Measurements from ENCODE around the gene RIPK4. TPM values are rescaled to one million over a fixed set of nuclear protein-coding genes. Genes with fewer than 3 reads are reported as not detected.

The RIPK4 gene
- total RNA-seq, 1 donor from 2014 or later: 0.07 TPM

GRCh38 chr21:41772351-41773080, 5.7 kb upstream of the RIPK4 start:
- no peak overlapping the region for H3K4me3 Mint-ChIP-seq
- peaks cover 75% of the 10 kb centered on the region for H3K27me3 Mint-ChIP-seq
- POLR2A ChIA-PET: no interaction called here
- DNase-seq: no peak
- CTCF ChIA-PET: no interaction called here
- ATAC-seq (ENCODE audit: low read depth): no peak
- no peak for TF ChIP-seq CTCF (IDR thresholded peaks at IDR 0.05)
- no peak overlapping the region for H3K27ac Mint-ChIP-seq
- intact Hi-C loops (cut with micrococcal nuclease): no loop called here
- H3K36me3 Mint-ChIP-seq (ENCODE audit: low read depth): no peaks in the 10 kb centered on the region
- no peaks in the 10 kb centered on the region for H3K9me3 Mint-ChIP-seq
- H3K4me1 Mint-ChIP-seq: peaks cover 17% of the 10 kb centered on the region

GRCh38 chr21:41771625-41771945, 4.7 kb upstream of the RIPK4 start:
- H3K27me3 Mint-ChIP-seq: peaks cover 78% of the 10 kb centered on the region
- no peak for ATAC-seq (ENCODE audit: low read depth)

GRCh38 chr21:41770901-41771624, 4.2 kb upstream of the RIPK4 start:
- Mint-ChIP-seq H3K4me1 (peaks cover 22% of the 10 kb centered on the region), H3K27ac (no peak overlapping the region), H3K9me3 (no peaks in the 10 kb centered on the region), H3K27me3 (peaks cover 78% of the 10 kb centered on the region), H3K4me3 (no peak overlapping the region), H3K36me3 (ENCODE audit: low read depth) (no peaks in the 10 kb centered on the region)
- ChIA-PET CTCF (no interaction called here), POLR2A (no interaction called here)
- intact Hi-C loops (cut with micrococcal nuclease): no loop called here
- DNase-seq (no peak), ATAC-seq (ENCODE audit: low read depth) (no peak)
- TF ChIP-seq CTCF (IDR thresholded peaks at IDR 0.05): no peak

More at GRCh38 chr21:41771625-41771945, 4.7 kb upstream of the RIPK4 start:
- Mint-ChIP-seq H3K36me3 (ENCODE audit: low read depth) (no peaks in the 10 kb centered on the region), H3K27ac (no peak overlapping the region), H3K9me3 (no peaks in the 10 kb centered on the region), H3K4me3 (no peak overlapping the region), H3K4me1 (peaks cover 22% of the 10 kb centered on the region)
- POLR2A ChIA-PET: no interaction called here
- no peak for TF ChIP-seq CTCF (IDR thresholded peaks at IDR 0.05)
- CTCF ChIA-PET: no interaction called here
- DNase-seq: no peak
- intact Hi-C loops (cut with micrococcal nuclease): no loop called here

- Mint-ChIP-seq H3K4me3 (no peak overlapping the region), H3K9me3 (no peaks in the 10 kb centered on the region), H3K27me3 (peaks cover 77% of the 10 kb centered on the region), H3K27ac (no peak overlapping the region), H3K4me1 (peaks cover 22% of the 10 kb centered on the region), H3K36me3 (ENCODE audit: low read depth) (no peaks in the 10 kb centered on the region)
- no peak for DNase-seq
- POLR2A ChIA-PET: no interaction called here
- intact Hi-C loops (cut with micrococcal nuclease): loop anchor here (5.0 kb wide), 1 partner anchor 488 kb away; no protein-coding TSS in a partner anchor
- ATAC-seq (ENCODE audit: low read depth): no peak
- CTCF ChIA-PET: interaction anchor here (0.5 kb wide), 1 partner anchor 94 kb away, joined by 3 read pairs; no protein-coding TSS in a partner anchor
- TF ChIP-seq CTCF (IDR thresholded peaks at IDR 0.05): no peak
Measured at GRCh38 chr21:41769933-41770332, 3.1 kb upstream of the RIPK4 start.

GRCh38 chr21:41769521-41769920, 2.7 kb upstream of the RIPK4 start:
- ATAC-seq (ENCODE audit: low read depth) (no peak), DNase-seq (no peak)
- H3K4me1 Mint-ChIP-seq: peaks cover 22% of the 10 kb centered on the region
- no peaks in the 10 kb centered on the region for H3K36me3 Mint-ChIP-seq (ENCODE audit: low read depth)
- no peaks in the 10 kb centered on the region for H3K9me3 Mint-ChIP-seq
- no peak overlapping the region for H3K4me3 Mint-ChIP-seq
- H3K27ac Mint-ChIP-seq: no peak overlapping the region
- H3K27me3 Mint-ChIP-seq: peaks cover 76% of the 10 kb centered on the region
- POLR2A ChIA-PET: no interaction called here
- intact Hi-C loops (cut with micrococcal nuclease): loop anchor here (5.0 kb wide), 1 partner anchor 487 kb away; no protein-coding TSS in a partner anchor
- CTCF ChIA-PET: no interaction called here
- TF ChIP-seq CTCF (IDR thresholded peaks at IDR 0.05): no peak

All from activated B cell treated with CpG ODN at 0.5 μM for 24 hours (primary cell).